Lower leg skin (tissue), 4 donors: ENCODE data around the gene ACAD10. TPM values are rescaled to one million over a fixed set of nuclear protein-coding genes. Genes with fewer than 3 reads are reported as not detected.

Source experiments
- DNase-seq, 2 donors: peaks; one replicate each; pipeline ENCODE4 v3.0.0-alpha.2; 2019; ENCODE audit warnings: low spot score in 2 of 2
- H3K4me3 ChIP-seq: fragments of 200-600 bp; sonication (generic); 2 replicates; pipeline ENCODE4 v1.5.1; 2017; ENCODE audit warnings: mild to moderate bottlenecking, low read depth; ENCODE audit not compliant: poor library complexity, severe bottlenecking
- POLR2A ChIP-seq, 2 donors: fragments of 450-650 bp; IDR thresholded peaks; one replicate each; pipeline ENCODE4 v1.6.1; 2016 to 2017; ENCODE audit warnings: antibody characterized with exemption in 2 of 2, mild to moderate bottlenecking in 1 of 2, moderate library complexity in 1 of 2
- WGBS, 2 donors: methylation state at CpG; one replicate each; pipeline ENCODE4 v1.1.5; 2018; 5-methylcytosine and 5-hydroxymethylcytosine counted together
- intact Hi-C: fragments of 100-400 bp; cut with DNase I; formaldehyde crosslinking; loops from one replicate; pipeline ENCODE4 v1.15.0; 2023; ENCODE audit warnings: low total_unique reads
- microRNA-seq, 2 donors: library from miRNA; unstranded; fragments of <30 nt; microRNA quantifications; one replicate each; pipeline ENCODE4, GENCODE V29; 2016; ENCODE audit warnings: borderline replicate concordance in 2 of 2, borderline number of aligned reads in 1 of 2
- total RNA-seq, 4 donors: library from RNA; depleted of rRNA; stranded (reverse); fragments of >200 nt; gene quantifications; one replicate each; pipeline ENCODE4 v1.1.0, GENCODE V29; 2016
- TF ChIP-seq, protein P1 (sequence below), 3 donors: fragments of 450-650 bp; IDR thresholded peaks; one replicate each; pipeline ENCODE4 v1.5.1; 2016; ENCODE audit warnings: antibody characterized with exemption in 3 of 3, mild to moderate bottlenecking in 3 of 3, moderate library complexity in 2 of 3

The ACAD10 gene
- total RNA-seq, 4 donors from 2014 or later: 23.1 to 40.5 (median 24.3) TPM

GRCh38 chr12:111806304-111806703, 120.5 kb downstream of the ACAD10 start:
- DNase-seq: no peak
- 75% methylated on average over 4 of the region's 4 CpGs for WGBS, 2 donors
- TF ChIP-seq, protein P1, sequence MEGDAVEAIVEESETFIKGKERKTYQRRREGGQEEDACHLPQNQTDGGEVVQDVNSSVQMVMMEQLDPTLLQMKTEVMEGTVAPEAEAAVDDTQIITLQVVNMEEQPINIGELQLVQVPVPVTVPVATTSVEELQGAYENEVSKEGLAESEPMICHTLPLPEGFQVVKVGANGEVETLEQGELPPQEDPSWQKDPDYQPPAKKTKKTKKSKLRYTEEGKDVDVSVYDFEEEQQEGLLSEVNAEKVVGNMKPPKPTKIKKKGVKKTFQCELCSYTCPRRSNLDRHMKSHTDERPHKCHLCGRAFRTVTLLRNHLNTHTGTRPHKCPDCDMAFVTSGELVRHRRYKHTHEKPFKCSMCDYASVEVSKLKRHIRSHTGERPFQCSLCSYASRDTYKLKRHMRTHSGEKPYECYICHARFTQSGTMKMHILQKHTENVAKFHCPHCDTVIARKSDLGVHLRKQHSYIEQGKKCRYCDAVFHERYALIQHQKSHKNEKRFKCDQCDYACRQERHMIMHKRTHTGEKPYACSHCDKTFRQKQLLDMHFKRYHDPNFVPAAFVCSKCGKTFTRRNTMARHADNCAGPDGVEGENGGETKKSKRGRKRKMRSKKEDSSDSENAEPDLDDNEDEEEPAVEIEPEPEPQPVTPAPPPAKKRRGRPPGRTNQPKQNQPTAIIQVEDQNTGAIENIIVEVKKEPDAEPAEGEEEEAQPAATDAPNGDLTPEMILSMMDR (IDR thresholded peaks at IDR 0.05): no peak
- no peak for TF ChIP-seq POLR2A (IDR thresholded peaks at IDR 0.05)
- H3K4me3 ChIP-seq: no peak overlapping the region
- intact Hi-C loops: no loop called here

Small RNAs within 50 kb of the gene (microRNA-seq; reads per million reads assigned to microRNA genes)
- 1.1 to 2.0 reads per million in 2 donors for gene MIR6761

Other genes starting within 250 kb of the ACAD10 start
- gene ATXN2, start 86.7 kb upstream of the ACAD10 start, total RNA-seq: 10 to 100 TPM; 20.3 to 42.9 (median 25.9) TPM
- gene BRAP, start 97 bp upstream of the ACAD10 start, total RNA-seq: 10 to 100 TPM; 18.0 to 25.2 (median 22.0) TPM
- 100 to 1,000 TPM; 151 to 179 (median 157) TPM for gene ALDH2, start 80.9 kb downstream of the ACAD10 start, total RNA-seq
- 10 to 100 TPM; 34.8 to 60.5 (median 49.5) TPM for gene MAPKAPK5, start 156.2 kb downstream of the ACAD10 start, total RNA-seq